H1 (cell line): ENCODE results near the gene CAMKK1. TPM values are rescaled to one million over a fixed set of nuclear protein-coding genes. Genes with fewer than 3 reads are reported as not detected.

Source experiments
- CTCF ChIA-PET: fragments of 300-600 bp; sonication (Branson Sonifier 250); formaldehyde crosslinking; loops from one replicate; lab custom pipeline; 2021; ENCODE audit not compliant: partially characterized antibody; lab: Charles Lee
- POLR2A ChIA-PET: fragments of 300-600 bp; sonication (Branson Sonifier 250); formaldehyde crosslinking; loops from one replicate; lab custom pipeline; 2021; ENCODE audit warnings: inconsistent platforms; ENCODE audit not compliant: partially characterized antibody; lab: Charles Lee
- DNase-seq, 2 experiments: peaks; one replicate each; pipeline versions ENCODE4 v3.0.0 to v3.0.0-alpha.2; 2010 to 2022; ENCODE audit warnings: low spot score in 2 of 2, low read depth in 1 of 2, mixed read lengths in 1 of 2
- FAIRE-seq: peaks from 2 replicates; lab custom pipeline; 2011; peaks lifted over from hg19 to GRCh38; lab: Jason Lieb, UNC
- H2AFZ ChIP-seq: 2 replicates; pipeline ENCODE4 v1.8.1; 2012; ENCODE audit warnings: low read length, inconsistent platforms
- H2AK5ac ChIP-seq: 2 replicates; pipeline ENCODE4 v1.6.1; 2013; ENCODE audit warnings: low read depth, low read length
- H2BK120ac ChIP-seq: replicated peaks from 2 replicates; pipeline ENCODE3; 2013; ENCODE audit warnings: low read depth, low read length, inconsistent platforms
- H2BK12ac ChIP-seq: 2 replicates; pipeline ENCODE4 v1.6.1; 2013; ENCODE audit warnings: low read depth, low read length
- H2BK15ac ChIP-seq: 2 replicates; pipeline ENCODE4 v1.6.1; 2013; ENCODE audit warnings: low read length
- H2BK20ac ChIP-seq: 2 replicates; pipeline ENCODE4 v1.6.1; 2013; ENCODE audit warnings: low read length
- H2BK5ac ChIP-seq: 2 replicates; pipeline ENCODE4 v1.6.1; 2013; ENCODE audit warnings: low read depth, low read length
- H3K14ac ChIP-seq: 2 replicates; pipeline ENCODE4 v1.6.1; 2013; ENCODE audit warnings: inconsistent platforms; ENCODE audit not compliant: insufficient read length
- H3K18ac ChIP-seq: 2 replicates; pipeline ENCODE4 v1.6.1; 2013; ENCODE audit warnings: low read length; ENCODE audit errors: extremely low read depth
- H3K23ac ChIP-seq: 2 replicates; pipeline ENCODE4 v1.6.1; 2013; ENCODE audit warnings: inconsistent platforms; ENCODE audit not compliant: insufficient read length
- H3K23me2 ChIP-seq: 2 replicates; pipeline ENCODE4 v1.6.1; 2013; ENCODE audit warnings: low read depth, low read length
- H3K27ac ChIP-seq: 2 replicates; pipeline ENCODE4 v1.6.1; 2011; ENCODE audit warnings: low read depth, low read length, inconsistent platforms
- H3K27me3 ChIP-seq, 4 experiments: replicated peaks in 1 of 4; 1 replicate in 1 of 4; 2 replicates in 3 of 4; pipeline versions ENCODE4 v1.6.1 to v1.8.1; 2011 to 2013; ENCODE audit warnings: low read length in 3 of 4, mild to moderate bottlenecking in 3 of 4, inconsistent platforms in 2 of 4, mixed read lengths in 2 of 4, moderate library complexity in 1 of 4; ENCODE audit not compliant: control insufficient read depth in 3 of 4, insufficient read depth in 3 of 4; ENCODE audit errors: extremely low read depth in 1 of 4
- H3K36me3 ChIP-seq, 4 experiments: 2 replicates each; pipeline versions ENCODE4 v1.6.1 to v1.8.1; 2011 to 2013; ENCODE audit warnings: mild to moderate bottlenecking in 4 of 4, low read length in 3 of 4, moderate library complexity in 2 of 4, control low read depth in 1 of 4, inconsistent platforms in 1 of 4; ENCODE audit not compliant: insufficient read depth in 4 of 4, control insufficient read depth in 2 of 4
- H3K4ac ChIP-seq: replicated peaks from 2 replicates; pipeline ENCODE3; 2013; ENCODE audit warnings: low read length, low read depth, mixed read lengths, inconsistent platforms; ENCODE audit not compliant: insufficient read length
- H3K4me1 ChIP-seq, 4 experiments: replicated peaks in 1 of 4; 1 replicate in 1 of 4; 2 replicates in 3 of 4; pipeline versions ENCODE4 v1.6.1 to v1.8.1; 2011 to 2013; ENCODE audit warnings: low read length in 3 of 4, inconsistent platforms in 2 of 4, mixed read lengths in 1 of 4; ENCODE audit not compliant: insufficient read depth in 4 of 4, control insufficient read depth in 3 of 4
- H3K4me2 ChIP-seq, 2 experiments: 2 replicates each; pipeline versions ENCODE4 v1.6.1 to v1.8.1; 2011 to 2013; ENCODE audit warnings: low read depth in 2 of 2, low read length in 2 of 2, control low read depth in 1 of 2, inconsistent platforms in 1 of 2, mild to moderate bottlenecking in 1 of 2; ENCODE audit not compliant: insufficient read depth in 1 of 2
- H3K4me3 ChIP-seq, 4 experiments: fragments of 200-600, 300-600 bp in 1 of 4; sonication (generic), shearing (Covaris generic), sonication (Bioruptor Twin) in 1 of 4; 2 replicates each; pipeline versions ENCODE4 v1.5.1 to v1.8.1; 2011 to 2016; ENCODE audit warnings: low read length in 4 of 4, low read depth in 3 of 4, control low read depth in 2 of 4, inconsistent platforms in 2 of 4, mild to moderate bottlenecking in 2 of 4, mixed read lengths in 1 of 4, moderate library complexity in 1 of 4; ENCODE audit not compliant: insufficient read depth in 2 of 4; ENCODE audit errors: extremely low read depth in 1 of 4
- H3K56ac ChIP-seq: replicated peaks from 2 replicates; pipeline ENCODE3; 2013; ENCODE audit warnings: low read depth, mild to moderate bottlenecking, mixed read lengths, low read length, inconsistent platforms; ENCODE audit not compliant: insufficient read length
- H3K79me1 ChIP-seq: 2 replicates; pipeline ENCODE4 v1.6.1; 2013; ENCODE audit warnings: low read depth, low read length, control low read depth
- H3K79me2 ChIP-seq, 2 experiments: 2 replicates each; pipeline versions ENCODE4 v1.6.1 to v1.8.1; 2012 to 2013; ENCODE audit warnings: low read length in 2 of 2, mild to moderate bottlenecking in 2 of 2, inconsistent platforms in 1 of 2; ENCODE audit not compliant: insufficient read depth in 2 of 2, control insufficient read depth in 1 of 2
- H3K9ac ChIP-seq, 4 experiments: replicated peaks in 1 of 4; 1 replicate in 1 of 4; 2 replicates in 3 of 4; pipeline versions ENCODE4 v1.6.1 to v1.8.1; 2011 to 2013; ENCODE audit warnings: low read depth in 3 of 4, low read length in 3 of 4, control low read depth in 2 of 4, mild to moderate bottlenecking in 2 of 4, moderate library complexity in 2 of 4, inconsistent platforms in 1 of 4; ENCODE audit errors: extremely low read depth in 1 of 4
- H3K9me3 ChIP-seq, 2 experiments: 2 replicates each; pipeline versions ENCODE4 v1.6.1 to v1.8.1; 2012 to 2013; ENCODE audit warnings: mild to moderate bottlenecking in 2 of 2, moderate library complexity in 2 of 2, control low read depth in 1 of 2, inconsistent platforms in 1 of 2, low read depth in 1 of 2, low read length in 1 of 2, mixed read lengths in 1 of 2; ENCODE audit not compliant: insufficient read depth in 2 of 2
- H4K20me1 ChIP-seq, 2 experiments: replicated peaks in 1 of 2; 2 replicates each; pipeline versions ENCODE3 to v1.8.1; 2011 to 2013; ENCODE audit warnings: inconsistent platforms in 2 of 2, low read length in 2 of 2, mild to moderate bottlenecking in 1 of 2; ENCODE audit not compliant: insufficient read depth in 2 of 2, control insufficient read depth in 1 of 2
- H4K5ac ChIP-seq: 2 replicates; pipeline ENCODE4 v1.6.1; 2013; ENCODE audit warnings: low read length, low read depth, mixed read lengths, inconsistent platforms; ENCODE audit not compliant: insufficient read length
- H4K8ac ChIP-seq: 2 replicates; pipeline ENCODE4 v1.8.0; 2013; ENCODE audit warnings: mild to moderate bottlenecking, moderate library complexity, low read length, inconsistent platforms; ENCODE audit not compliant: insufficient read depth; ENCODE audit errors: extremely low read depth
- H4K91ac ChIP-seq: replicated peaks from 2 replicates; pipeline ENCODE3; 2013; ENCODE audit warnings: low read length, mixed read lengths, inconsistent platforms; ENCODE audit not compliant: insufficient read length
- BACH1 ChIP-seq: IDR thresholded peaks from 2 replicates; pipeline ENCODE4 v1.6.1; 2012; ENCODE audit warnings: low read length, improper control_type of control experiment
- CHD2 ChIP-seq: IDR thresholded peaks from 2 replicates; pipeline ENCODE4 v1.6.1; 2012; ENCODE audit warnings: low read length, improper control_type of control experiment
- GABPA ChIP-seq: IDR thresholded peaks from 2 replicates; pipeline ENCODE4 v1.6.1; 2011; ENCODE audit warnings: mild to moderate bottlenecking, low read length, moderate library complexity, borderline replicate concordance; ENCODE audit not compliant: insufficient read depth
- HDAC2 ChIP-seq, 2 experiments: fragments of 300-600 bp in 1 of 2; sonication (generic) in 1 of 2; IDR thresholded peaks; 2 replicates each; pipeline ENCODE4 v1.6.1; 2011 to 2012; ENCODE audit warnings: low read depth in 2 of 2, low read length in 2 of 2, mild to moderate bottlenecking in 2 of 2, moderate library complexity in 2 of 2, borderline replicate concordance in 1 of 2, inconsistent platforms in 1 of 2
- JUN ChIP-seq: IDR thresholded peaks from 2 replicates; pipeline ENCODE4 v1.6.1; 2011; ENCODE audit warnings: low read depth, mild to moderate bottlenecking, improper control_type of control experiment, low read length
- JUND ChIP-seq: IDR thresholded peaks from 2 replicates; pipeline ENCODE4 v1.6.1; 2011; ENCODE audit warnings: mild to moderate bottlenecking, improper control_type of control experiment, low read length
- KDM5A ChIP-seq: fragments of 200-600 bp; IDR thresholded peaks from 2 replicates; pipeline ENCODE4 v1.7.1; 2012; ENCODE audit warnings: mild to moderate bottlenecking, low read length, inconsistent platforms, mixed read lengths
- NANOG ChIP-seq: IDR thresholded peaks from 2 replicates; pipeline ENCODE4 v1.6.1; 2011; ENCODE audit warnings: low read length, low read depth, mild to moderate bottlenecking, inconsistent platforms; ENCODE audit not compliant: insufficient read depth, poor library complexity, severe bottlenecking
- RFX5 ChIP-seq: IDR thresholded peaks from 2 replicates; pipeline ENCODE4 v1.6.1; 2011; ENCODE audit warnings: low read depth, low read length, improper control_type of control experiment, borderline replicate concordance
- RNF2 ChIP-seq: fragments of 200-900, 300-1000 bp; sonication (generic); IDR thresholded peaks from 2 replicates; pipeline ENCODE4 v1.7.1; 2016; ENCODE audit warnings: borderline replicate concordance, low read depth, mild to moderate bottlenecking, antibody characterized with exemption, low read length; ENCODE audit not compliant: poor library complexity, severe bottlenecking; ENCODE audit errors: missing control alignments
- SRF ChIP-seq: IDR thresholded peaks from 2 replicates; pipeline ENCODE4 v1.6.1; 2011; ENCODE audit warnings: mild to moderate bottlenecking, low read depth, low read length, moderate library complexity
- WGBS, 2 experiments: shearing (Covaris generic) in 1 of 2; methylation state at CpG; one replicate each; pipeline versions ENCODE4 v1.1.6 to v1.1.7; 2013 to 2015; ENCODE audit warnings: low lambda C conversion rate in 2 of 2, mixed read lengths in 2 of 2, inconsistent platforms in 1 of 2, low coverage in 1 of 2, missing lambda C conversion rate in 1 of 2; ENCODE audit not compliant: insufficient replicate concordance in 2 of 2, insufficient coverage in 1 of 2, insufficient read length in 1 of 2; ENCODE audit errors: extremely low coverage in 1 of 2, missing lambda C conversion rate in 1 of 2; 5-methylcytosine and 5-hydroxymethylcytosine counted together
- polyA plus RNA-seq, 7 experiments: library from polyadenylated mRNA; depleted of rRNA in 3 of 7; stranded (reverse) in 5 of 7; unstranded in 2 of 7; fragments of >200 nt in 5 of 7; fragments of 200-250 nt in 2 of 7; gene quantifications; 1 replicate in 5 of 7; 2 replicates in 1 of 7; 4 replicates in 1 of 7; pipeline versions ENCODE4 v1.2.1 to v1.2.3, GENCODE V29; 2011 to 2013; ENCODE audit warnings: missing spikeins in 2 of 7, mixed read lengths in 2 of 7
- total RNA-seq: library from RNA; stranded (reverse); fragmentation: NEBNext Ultra II Directional; extraction: Animal tissue kit (Norgen Biotek cat#: 25700); gene quantifications from 2 replicates; pipeline ENCODE4 v1.2.1, GENCODE V29; 2021

CAMKK1 gene
- total and polyA plus RNA-seq, 2 of the 8 experiments (the other 6 are each of a cell fraction or from before 2014, with no cell fraction given), result 7.1 to 7.6 TPM

DNA sequence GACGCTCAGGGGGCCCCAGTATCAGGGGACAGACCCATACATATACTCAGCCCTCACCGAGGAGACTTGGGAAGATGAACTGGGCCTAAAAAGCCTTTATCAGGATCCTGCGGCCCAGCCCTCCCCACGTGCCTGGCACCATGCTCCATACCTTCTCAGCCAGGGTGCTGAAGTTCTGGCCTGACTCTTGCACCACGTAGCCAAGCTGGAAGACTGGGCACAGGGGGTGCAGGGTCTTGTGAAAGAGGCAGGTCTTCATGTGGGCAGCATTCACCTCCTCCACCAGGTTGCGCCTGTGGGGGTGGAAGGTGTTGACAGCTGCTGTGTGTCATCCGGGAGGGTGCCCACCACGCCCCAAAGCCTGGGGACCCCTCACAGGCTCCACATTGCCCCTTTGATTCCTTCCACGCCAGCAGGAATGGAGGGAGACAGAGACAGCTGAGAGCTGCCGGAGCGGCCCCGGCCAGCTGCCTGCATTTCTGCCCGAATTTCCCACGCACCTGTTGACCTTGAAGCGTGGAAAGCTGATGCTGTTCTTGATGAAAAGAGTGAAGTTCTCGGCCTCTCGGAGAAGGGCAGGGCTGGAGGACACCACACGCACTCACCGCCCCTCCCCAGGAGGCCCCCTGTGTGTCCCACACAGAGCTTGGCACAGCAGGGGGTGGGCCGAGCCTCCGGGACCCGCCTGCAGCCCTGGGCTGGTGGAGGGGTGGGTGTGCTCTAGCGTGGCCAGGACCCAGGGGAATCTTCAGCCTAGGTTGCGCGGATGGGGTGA, 10.4 kb upstream of the CAMKK1 start:
- Histone ChIP-seq H3K4ac (peak overlapping the region; percentile 21), H3K9me3 (no peaks in the 10 kb centered on the region), H4K20me1 (no peaks in the 10 kb centered on the region), H3K56ac (no peak overlapping the region), H3K79me1 (no peaks in the 10 kb centered on the region), H3K27ac (no peak overlapping the region), H2BK20ac (peak overlapping the region; percentile 66; the same call in 1 of the 2 replicates), H2BK5ac (peak overlapping the region; percentile 96; the same call in 1 of the 2 replicates), H3K79me2 (no peaks in the 10 kb centered on the region), H3K4me2 (peak overlapping the region; percentile 16 to 18; a peak in 2 of 4 replicates), H2AK5ac (peak overlapping the region; percentile 49; the same call in 1 of the 2 replicates), H3K4me3 (no peak overlapping the region), H2BK12ac (peak overlapping the region; percentile 96), H4K5ac (no peak overlapping the region), H3K36me3 (0 out of 8 replicates have a peak, but pooled peaks cover 0 to 2% (median 0%) of the 10 kb centered on the region in 4 experiments), H3K14ac (no peak overlapping the region), H3K23me2 (peaks cover 5% of the 10 kb centered on the region; the same call in 1 of the 2 replicates)
- DNase-seq, result no peak
- WGBS, 2 experiments, result 80% methylated on average over 24 of the region's 25 CpGs; no CpG with 5 or more reads in 1 of the 2 experiments
- POLR2A ChIA-PET, result interaction anchor here (1.2 to 3.8 kb wide), 5 partner anchors 9 to 61 kb away, joined by 3 to 22 read pairs (median 4); partner anchors contain the start of genes CAMKK1 and NCBP3
- no peak for FAIRE-seq
- TF ChIP-seq JUN (no peak), RFX5 (no peak), GABPA (no peak), RNF2 (no peak), CHD2 (no peak), SRF (no peak), JUND (no peak), BACH1 (no peak), KDM5A (no peak), HDAC2 (IDR thresholded peaks at IDR 0.05; ENCODE audit: borderline replicate concordance in 1 of 2, low read depth in 2 of 2, low read length in 2 of 2) (no peak), NANOG (no peak)
- TF ChIP-seq, all 59 proteins: peak for 0
- peak overlapping the region; percentile 70 for H2BK120ac ChIP-seq
- no peaks in the 10 kb centered on the region for H3K27me3 ChIP-seq
- peak overlapping the region; percentile 8; the same call in 1 of the 2 replicates for H2BK15ac ChIP-seq
- H4K91ac ChIP-seq, result peak overlapping the region; percentile 38
- no peak overlapping the region for H2AFZ ChIP-seq
- H3K18ac ChIP-seq, result peak overlapping the region; percentile 98
- H4K8ac ChIP-seq, result peak overlapping the region; percentile 39
- H3K9ac ChIP-seq, result no peak overlapping the region
- H3K23ac ChIP-seq, result no peak overlapping the region
- CTCF ChIA-PET, result interaction anchor here (1.1 to 13.2 kb wide), 8 partner anchors 9 to 145 kb away, joined by 3 to 131 read pairs (median 11); partner anchors contain the start of genes CAMKK1 and NCBP3
- peaks cover 0 to 31% (median 25%) of the 10 kb centered on the region in 4 experiments; a peak in 6 of 7 replicates for H3K4me1 ChIP-seq
